ENCODE measurements around the gene PRKCZ.

PRKCZ gene

DNA sequence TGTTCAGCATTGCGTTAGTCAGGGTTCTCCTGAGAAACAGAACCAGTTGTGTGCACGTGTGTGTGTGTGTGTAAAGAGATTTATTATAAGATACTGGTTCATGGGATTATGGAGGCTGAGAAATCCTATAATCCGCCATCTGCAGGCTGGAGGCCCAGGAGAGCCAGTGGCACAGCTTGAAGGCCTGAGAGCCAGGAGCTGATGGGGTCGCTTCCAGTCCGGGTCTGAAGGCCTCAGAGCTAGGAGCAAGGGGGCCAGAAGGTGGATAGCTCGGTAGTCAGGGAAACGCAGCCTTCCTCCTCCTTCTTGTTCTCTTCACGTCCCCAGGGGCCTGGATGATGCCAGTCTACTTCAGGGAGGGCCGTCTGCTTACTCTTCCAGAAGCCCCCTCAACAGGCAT is 106.7 kb downstream of the PRKCZ start:
- no peak overlapping the region for H3K4me3 ChIP-seq (ENCODE audit: low read depth, low read length)
- TF ChIP-seq, protein P1, sequence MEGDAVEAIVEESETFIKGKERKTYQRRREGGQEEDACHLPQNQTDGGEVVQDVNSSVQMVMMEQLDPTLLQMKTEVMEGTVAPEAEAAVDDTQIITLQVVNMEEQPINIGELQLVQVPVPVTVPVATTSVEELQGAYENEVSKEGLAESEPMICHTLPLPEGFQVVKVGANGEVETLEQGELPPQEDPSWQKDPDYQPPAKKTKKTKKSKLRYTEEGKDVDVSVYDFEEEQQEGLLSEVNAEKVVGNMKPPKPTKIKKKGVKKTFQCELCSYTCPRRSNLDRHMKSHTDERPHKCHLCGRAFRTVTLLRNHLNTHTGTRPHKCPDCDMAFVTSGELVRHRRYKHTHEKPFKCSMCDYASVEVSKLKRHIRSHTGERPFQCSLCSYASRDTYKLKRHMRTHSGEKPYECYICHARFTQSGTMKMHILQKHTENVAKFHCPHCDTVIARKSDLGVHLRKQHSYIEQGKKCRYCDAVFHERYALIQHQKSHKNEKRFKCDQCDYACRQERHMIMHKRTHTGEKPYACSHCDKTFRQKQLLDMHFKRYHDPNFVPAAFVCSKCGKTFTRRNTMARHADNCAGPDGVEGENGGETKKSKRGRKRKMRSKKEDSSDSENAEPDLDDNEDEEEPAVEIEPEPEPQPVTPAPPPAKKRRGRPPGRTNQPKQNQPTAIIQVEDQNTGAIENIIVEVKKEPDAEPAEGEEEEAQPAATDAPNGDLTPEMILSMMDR (conservative IDR thresholded peaks at IDR 0.05; ENCODE audit: low read depth, low read length): no peak
- no peak for DNase-seq (ENCODE audit: low read depth)

DNA sequence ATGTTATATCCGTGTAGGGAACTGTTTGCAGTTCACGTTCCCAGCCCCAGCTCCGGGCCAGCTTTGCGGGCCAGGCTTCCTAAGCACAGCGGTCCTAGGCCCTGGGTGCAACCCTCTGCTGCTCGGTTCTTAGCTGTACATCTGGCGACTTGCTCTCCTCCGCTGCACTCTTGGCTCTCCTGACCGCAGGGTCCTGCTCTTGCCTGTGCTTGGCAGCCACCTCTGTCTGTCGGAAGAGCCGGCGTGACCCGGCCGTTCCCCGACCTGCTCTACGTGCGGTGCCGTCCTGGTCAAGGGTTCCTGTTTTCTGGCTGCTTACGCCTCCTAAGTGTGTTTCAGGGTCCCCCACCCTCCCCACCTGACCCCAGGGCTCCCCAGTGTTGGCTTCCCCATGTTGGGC is 107.6 kb downstream of the PRKCZ start:
- H3K4me3 ChIP-seq (ENCODE audit: low read depth, low read length): no peak overlapping the region
- TF ChIP-seq, protein P1 (conservative IDR thresholded peaks at IDR 0.05; ENCODE audit: low read depth, low read length): no peak
- no peak for DNase-seq (ENCODE audit: low read depth)

DNA sequence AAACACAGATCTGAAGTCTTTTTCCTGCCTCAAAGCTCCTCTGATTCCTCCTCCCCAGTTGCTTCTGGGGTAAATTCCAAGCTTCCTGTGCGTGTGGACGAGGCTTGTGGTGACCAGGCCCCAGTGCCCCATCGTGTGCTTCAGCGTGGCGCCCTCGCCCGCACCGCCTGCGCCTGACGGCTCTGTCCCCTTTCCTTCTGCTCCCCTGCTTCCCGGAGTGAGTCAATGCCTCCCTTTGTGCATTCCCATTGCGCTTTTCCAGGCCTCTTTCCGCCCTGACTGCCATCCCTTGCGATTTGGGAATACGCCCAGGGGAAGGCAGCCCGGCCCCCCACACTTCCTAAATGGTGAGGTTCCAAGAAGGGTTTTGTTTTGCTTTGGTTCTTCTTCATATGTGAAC is 108.1 kb downstream of the PRKCZ start:
- DNase-seq (ENCODE audit: low read depth): no peak
- TF ChIP-seq, protein P1 (conservative IDR thresholded peaks at IDR 0.05; ENCODE audit: low read depth, low read length): no peak
- H3K4me3 ChIP-seq (ENCODE audit: low read depth, low read length): no peak overlapping the region

DNA sequence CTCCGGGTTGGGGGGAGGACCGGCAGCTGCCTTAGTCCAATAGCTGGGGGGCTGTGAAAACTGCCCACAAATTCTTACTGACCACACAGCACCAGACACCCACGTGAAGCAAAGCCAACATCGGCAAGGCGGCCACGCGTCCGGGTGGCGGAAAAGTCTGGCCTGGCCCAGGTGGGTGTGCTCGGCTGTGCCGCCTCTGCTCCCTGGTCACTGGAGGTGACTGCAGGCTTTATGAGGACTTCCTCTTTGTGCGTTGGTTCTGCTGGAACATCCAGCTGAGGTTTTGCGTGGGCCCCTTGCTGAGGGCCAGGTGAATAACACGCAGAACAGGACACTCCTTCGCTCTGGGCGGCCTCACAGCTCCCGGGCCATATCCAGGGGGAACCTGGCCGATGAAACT is 108.9 kb downstream of the PRKCZ start:
- no peak for DNase-seq (ENCODE audit: low read depth)
- TF ChIP-seq, protein P1 (conservative IDR thresholded peaks at IDR 0.05; ENCODE audit: low read depth, low read length): no peak
- no peak overlapping the region for H3K4me3 ChIP-seq (ENCODE audit: low read depth, low read length)

DNA sequence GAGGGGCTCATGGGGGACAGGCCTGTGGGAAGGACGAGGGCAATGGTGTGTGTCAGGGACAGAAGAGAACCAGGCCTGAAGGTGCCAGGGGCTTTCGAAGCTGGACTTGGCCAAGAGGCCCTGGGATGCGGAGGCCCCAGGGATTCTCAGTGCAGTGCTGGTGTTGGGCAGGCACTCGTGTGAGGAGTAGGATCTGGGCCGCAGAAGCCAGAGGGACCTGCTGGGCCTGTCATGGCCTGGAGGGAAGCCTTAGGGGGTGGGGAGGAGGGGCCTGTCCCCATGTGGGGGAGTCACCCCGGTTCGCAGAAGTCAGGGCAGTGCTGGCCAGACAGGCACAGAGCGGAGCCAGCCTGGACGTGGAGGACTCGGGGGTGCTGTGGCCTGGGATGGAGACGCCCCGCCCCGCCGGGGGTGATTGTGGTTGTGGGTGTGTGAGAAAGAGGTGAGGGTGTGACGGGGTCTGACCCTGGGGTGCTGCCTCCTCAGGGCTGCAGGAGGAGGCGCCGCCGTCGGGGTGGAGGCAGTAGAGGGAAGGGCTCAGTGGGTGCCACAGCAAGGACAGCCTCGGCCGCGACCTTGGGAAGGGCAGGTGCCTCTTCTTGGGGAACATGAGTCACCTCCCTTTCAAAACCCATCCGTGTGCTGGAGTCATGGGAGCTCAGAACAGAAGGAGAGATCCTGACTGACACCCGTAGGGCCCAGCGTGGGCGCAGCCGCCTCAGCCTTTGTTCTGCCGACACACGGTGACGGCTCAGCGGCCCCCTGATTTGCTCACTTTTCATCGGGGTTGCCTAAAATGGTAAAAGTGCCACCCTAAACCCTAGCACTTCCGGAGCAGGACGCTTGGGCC is 110.5 kb downstream of the PRKCZ start:
- DNase-seq (ENCODE audit: low read depth): no peak
- H3K4me3 ChIP-seq (ENCODE audit: low read depth, low read length): no peak overlapping the region
- TF ChIP-seq, protein P1 (conservative IDR thresholded peaks at IDR 0.05; ENCODE audit: low read depth, low read length): no peak

DNA sequence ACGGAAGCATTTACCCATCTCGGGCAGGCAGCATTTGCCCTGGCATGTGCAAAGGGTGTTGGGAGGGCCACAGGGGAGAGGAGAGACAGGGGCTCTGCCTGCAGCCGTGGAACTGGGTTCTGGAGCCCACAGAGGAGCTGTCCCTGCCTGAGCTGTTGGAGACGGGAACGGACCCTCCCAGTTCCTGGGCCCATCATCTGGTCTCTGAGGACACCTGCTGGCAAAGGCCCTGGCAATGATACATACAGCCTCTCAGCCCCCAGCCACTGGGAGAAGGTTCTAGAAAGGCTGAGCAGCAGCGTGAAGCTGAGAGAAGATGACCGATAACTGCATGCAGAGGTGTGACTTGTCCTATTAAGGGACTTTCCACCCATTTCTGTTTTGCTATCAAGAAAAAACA is 113.0 kb downstream of the PRKCZ start:
- peak; percentile 22 for DNase-seq (ENCODE audit: low read depth)
- no peak overlapping the region for H3K4me3 ChIP-seq (ENCODE audit: low read depth, low read length)
- TF ChIP-seq, protein P1 (conservative IDR thresholded peaks at IDR 0.05; ENCODE audit: low read depth, low read length): peak; percentile 45

DNA sequence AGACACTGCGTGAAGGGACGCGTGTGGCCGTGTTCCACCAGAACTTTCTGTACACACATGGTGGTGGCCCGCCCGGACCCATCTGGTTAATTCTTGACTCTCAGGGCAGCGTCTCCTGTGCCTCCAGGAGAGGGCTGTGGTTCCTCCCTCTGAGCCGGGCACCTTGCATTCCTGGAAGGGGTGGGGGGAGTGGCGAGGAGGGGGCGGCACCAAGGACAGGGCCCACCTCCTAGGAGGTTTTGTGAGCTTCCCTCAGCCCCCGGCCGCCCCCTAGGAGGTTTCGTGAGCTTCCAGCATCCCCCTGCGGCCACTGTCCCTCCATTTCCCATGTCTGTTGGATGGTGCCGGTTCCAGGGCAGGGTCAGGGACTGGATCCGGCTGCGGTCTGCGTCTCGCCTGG is 115.4 kb downstream of the PRKCZ start:
- TF ChIP-seq, protein P1 (conservative IDR thresholded peaks at IDR 0.05; ENCODE audit: low read depth, low read length): no peak
- H3K4me3 ChIP-seq (ENCODE audit: low read depth, low read length): no peak overlapping the region
- no peak for DNase-seq (ENCODE audit: low read depth)

Measured in choroid plexus epithelial cell (primary cell).